ENCODE measurements around the gene SERPINB1.

SERPINB1 gene

GRCh38 chr6:2795162-2795561 lies 46.5 kb downstream of the SERPINB1 start:
- DNase-seq (ENCODE audit: low read depth in 3 of 3, low spot score in 1 of 3): no peak

- DNase-seq (ENCODE audit: low read depth in 3 of 3, low spot score in 1 of 3): no peak
These were observed 47.4 kb downstream of the SERPINB1 start for GRCh38 chr6:2794171-2794730.

GRCh38 chr6:2793534-2794151 lies 48.0 kb downstream of the SERPINB1 start:
- no peak for DNase-seq (ENCODE audit: low read depth in 3 of 3, low spot score in 1 of 3)

GRCh38 chr6:2792330-2793110 lies 49.1 kb downstream of the SERPINB1 start:
- no peak for DNase-seq (ENCODE audit: low read depth in 3 of 3, low spot score in 1 of 3)

GRCh38 chr6:2791450-2791974 lies 50.2 kb downstream of the SERPINB1 start:
- no peak for DNase-seq (ENCODE audit: low read depth in 3 of 3, low spot score in 1 of 3)

GRCh38 chr6:2790588-2791449 lies 50.8 kb downstream of the SERPINB1 start:
- peak in 1 of 3 donors; percentile 14 for DNase-seq (ENCODE audit: low read depth in 3 of 3, low spot score in 1 of 3)

- DNase-seq (ENCODE audit: low read depth in 3 of 3, low spot score in 1 of 3): no peak
These were observed 55.4 kb downstream of the SERPINB1 start for GRCh38 chr6:2786269-2786668.

GRCh38 chr6:2784930-2785329 lies 56.7 kb downstream of the SERPINB1 start:
- DNase-seq (ENCODE audit: low read depth in 3 of 3, low spot score in 1 of 3): no peak

GRCh38 chr6:2784061-2784460 lies 57.6 kb downstream of the SERPINB1 start:
- DNase-seq (ENCODE audit: low read depth in 3 of 3, low spot score in 1 of 3): no peak

- no peak for DNase-seq (ENCODE audit: low read depth in 3 of 3, low spot score in 1 of 3)
These were observed 58.3 kb downstream of the SERPINB1 start for GRCh38 chr6:2783188-2783963.

- DNase-seq (ENCODE audit: low read depth in 3 of 3, low spot score in 1 of 3): no peak
These were observed 58.9 kb downstream of the SERPINB1 start for GRCh38 chr6:2782825-2783187.

GRCh38 chr6:2782356-2782708 lies 59.3 kb downstream of the SERPINB1 start:
- DNase-seq (ENCODE audit: low read depth in 3 of 3, low spot score in 1 of 3): no peak

Measured in stimulated activated CD4-positive, alpha-beta T cell treated with anti-CD3 and anti-CD28 coated beads, TNF-alpha, amount 100 ng/mL, for 1 hour (primary cell).